Large intestine (tissue), 3 donors: ENCODE data around the gene FAM13A. TPM values are rescaled to one million over a fixed set of nuclear protein-coding genes. Genes with fewer than 3 reads are reported as not detected.
"Not testable (repeated sequence)": the region's sequence is repeated elsewhere in the genome, so short reads cannot be mapped to it uniquely, and the experiment has no call there.

Experiments
- DNase-seq, 2 donors: peaks; one replicate each; pipeline versions ENCODE4 v3.0.0 to v3.0.0-alpha.2; 2013
- H3K27ac ChIP-seq: one replicate; pipeline ENCODE4 v1.5.1; 2013; ENCODE audit warnings: low read length
- H3K27me3 ChIP-seq: 2 replicates; pipeline ENCODE4 v1.6.1; 2013; ENCODE audit warnings: low read length; ENCODE audit not compliant: control insufficient read depth, insufficient read depth
- H3K36me3 ChIP-seq: 2 replicates; pipeline ENCODE4 v1.6.1; 2013; ENCODE audit warnings: low read length; ENCODE audit not compliant: control insufficient read depth, insufficient read depth
- H3K4me1 ChIP-seq: one replicate; pipeline ENCODE4 v1.6.1; 2013; ENCODE audit warnings: low read length; ENCODE audit not compliant: control insufficient read depth, insufficient read depth
- H3K4me3 ChIP-seq: one replicate; pipeline ENCODE4 v1.5.1; 2013; ENCODE audit warnings: low read length
- H3K9me3 ChIP-seq: one replicate; pipeline ENCODE4 v1.6.1; 2013; ENCODE audit warnings: mild to moderate bottlenecking, low read depth, low read length, moderate library complexity; ENCODE audit not compliant: control insufficient read depth
- WGBS: methylation state at CpG from one replicate; pipeline ENCODE4 v1.1.5; 2013; ENCODE audit warnings: low lambda C conversion rate; ENCODE audit not compliant: insufficient coverage; 5-methylcytosine and 5-hydroxymethylcytosine counted together
- polyA plus RNA-seq: library from polyadenylated mRNA; unstranded; fragments of 120-200 nt; gene quantifications from one replicate; pipeline ENCODE4 v1.2.1, GENCODE V29; 2013

FAM13A gene
- polyA plus RNA-seq, 1 donor, result 151 TPM

- H3K9me3 ChIP-seq, result no peaks in the 10 kb centered on the region
- H3K27me3 ChIP-seq, result no peaks in the 10 kb centered on the region
- no CpG with 5 or more reads among the region's 3 CpGs for WGBS
- no peaks in the 10 kb centered on the region for H3K36me3 ChIP-seq
- no peaks in the 10 kb centered on the region for H3K4me1 ChIP-seq
- H3K27ac ChIP-seq, result no peak overlapping the region
- no peak overlapping the region for H3K4me3 ChIP-seq
- no peak for DNase-seq
Measured at GRCh38 chr4:88859191-88859812, 197.7 kb downstream of the FAM13A start.

- Histone ChIP-seq H3K4me1 (no peaks in the 10 kb centered on the region), H3K27ac (no peak overlapping the region), H3K27me3 (no peaks in the 10 kb centered on the region), H3K4me3 (no peak overlapping the region), H3K36me3 (no peaks in the 10 kb centered on the region), H3K9me3 (no peaks in the 10 kb centered on the region)
- no peak for DNase-seq
- WGBS, result 80% methylated on average over 2 of the region's 2 CpGs
Measured at GRCh38 chr4:88858752-88859151, 198.2 kb downstream of the FAM13A start.

GRCh38 chr4:88857588-88857987, 199.4 kb downstream of the FAM13A start:
- Histone ChIP-seq H3K27ac (no peak overlapping the region), H3K4me1 (no peaks in the 10 kb centered on the region), H3K36me3 (no peaks in the 10 kb centered on the region), H3K9me3 (no peaks in the 10 kb centered on the region), H3K4me3 (no peak overlapping the region), H3K27me3 (no peaks in the 10 kb centered on the region)
- DNase-seq, result no peak

- Histone ChIP-seq H3K27ac (no peak overlapping the region), H3K4me1 (no peaks in the 10 kb centered on the region), H3K27me3 (no peaks in the 10 kb centered on the region), H3K9me3 (no peaks in the 10 kb centered on the region), H3K4me3 (no peak overlapping the region), H3K36me3 (no peaks in the 10 kb centered on the region)
- 89% methylated on average over 2 of the region's 3 CpGs for WGBS
- no peak for DNase-seq
Measured at GRCh38 chr4:88854481-88854880, 202.5 kb downstream of the FAM13A start.

- H3K27ac ChIP-seq, H3K9me3 ChIP-seq, H3K36me3 ChIP-seq, H3K4me1 ChIP-seq, H3K27me3 ChIP-seq, H3K4me3 ChIP-seq, DNase-seq: not testable (repeated sequence)
- WGBS, result no CpG with 5 or more reads among the region's 3 CpGs
Measured at GRCh38 chr4:88853583-88853982, 203.4 kb downstream of the FAM13A start.

GRCh38 chr4:88846206-88846790, 210.7 kb downstream of the FAM13A start:
- H3K4me3 ChIP-seq, result no peak overlapping the region
- H3K9me3 ChIP-seq, result no peaks in the 10 kb centered on the region
- peaks cover 16% of the 10 kb centered on the region for H3K4me1 ChIP-seq
- H3K27ac ChIP-seq, result no peak overlapping the region
- DNase-seq, result peak in 1 of 2 donors; percentile 64
- WGBS, result no CpG with 5 or more reads among the region's 4 CpGs
- no peaks in the 10 kb centered on the region for H3K36me3 ChIP-seq
- H3K27me3 ChIP-seq, result no peaks in the 10 kb centered on the region

GRCh38 chr4:88843067-88843685, 213.8 kb downstream of the FAM13A start:
- Histone ChIP-seq H3K4me3 (no peak overlapping the region), H3K36me3 (no peaks in the 10 kb centered on the region), H3K4me1 (peaks cover 16% of the 10 kb centered on the region), H3K27ac (peak overlapping the region; percentile 54), H3K9me3 (no peaks in the 10 kb centered on the region), H3K27me3 (no peaks in the 10 kb centered on the region)
- DNase-seq, result peak; percentile 54 to 87
- WGBS, result 79% methylated on average over 2 of the region's 8 CpGs

- peaks cover 15% of the 10 kb centered on the region for H3K4me1 ChIP-seq
- no peaks in the 10 kb centered on the region for H3K27me3 ChIP-seq
- no peak overlapping the region for H3K27ac ChIP-seq
- no peak overlapping the region for H3K4me3 ChIP-seq
- no peak for DNase-seq
- WGBS, result 94% methylated on average over 2 of the region's 4 CpGs
- no peaks in the 10 kb centered on the region for H3K9me3 ChIP-seq
- H3K36me3 ChIP-seq, result no peaks in the 10 kb centered on the region
Measured at GRCh38 chr4:88841635-88842034, 215.3 kb downstream of the FAM13A start.

GRCh38 chr4:88836216-88836615, 220.8 kb downstream of the FAM13A start:
- no peak overlapping the region for H3K4me3 ChIP-seq
- H3K27ac ChIP-seq, result no peak overlapping the region
- no peaks in the 10 kb centered on the region for H3K27me3 ChIP-seq
- peaks cover 2% of the 10 kb centered on the region for H3K4me1 ChIP-seq
- no peak for DNase-seq
- no peaks in the 10 kb centered on the region for H3K36me3 ChIP-seq
- H3K9me3 ChIP-seq, result no peaks in the 10 kb centered on the region

- no peaks in the 10 kb centered on the region for H3K27me3 ChIP-seq
- peak in 1 of 2 donors; percentile 46 for DNase-seq
- peaks cover 5% of the 10 kb centered on the region for H3K4me1 ChIP-seq
- H3K4me3 ChIP-seq, result no peak overlapping the region
- H3K27ac ChIP-seq, result no peak overlapping the region
- WGBS, result 67% methylated on average over 1 of the region's 4 CpGs
- H3K36me3 ChIP-seq, result no peaks in the 10 kb centered on the region
- H3K9me3 ChIP-seq, result no peaks in the 10 kb centered on the region
Measured at GRCh38 chr4:88831031-88831430, 226.0 kb downstream of the FAM13A start.

GRCh38 chr4:88830598-88830997, 226.4 kb downstream of the FAM13A start:
- no peak overlapping the region for H3K27ac ChIP-seq
- WGBS, result no CpG with 5 or more reads among the region's 2 CpGs
- peaks cover 5% of the 10 kb centered on the region for H3K4me1 ChIP-seq

More at GRCh38 chr4:88830598-88830997, 226.4 kb downstream of the FAM13A start:
- Histone ChIP-seq H3K4me3 (no peak overlapping the region), H3K9me3 (no peaks in the 10 kb centered on the region), H3K27me3 (no peaks in the 10 kb centered on the region), H3K36me3 (no peaks in the 10 kb centered on the region)
- no peak for DNase-seq
